ENCODE measurements around the gene MACROH2A2.

GRCh38 chr10:70096016-70096704 lies 43.5 kb downstream of the MACROH2A2 start:
- TF ChIP-seq, protein P1, sequence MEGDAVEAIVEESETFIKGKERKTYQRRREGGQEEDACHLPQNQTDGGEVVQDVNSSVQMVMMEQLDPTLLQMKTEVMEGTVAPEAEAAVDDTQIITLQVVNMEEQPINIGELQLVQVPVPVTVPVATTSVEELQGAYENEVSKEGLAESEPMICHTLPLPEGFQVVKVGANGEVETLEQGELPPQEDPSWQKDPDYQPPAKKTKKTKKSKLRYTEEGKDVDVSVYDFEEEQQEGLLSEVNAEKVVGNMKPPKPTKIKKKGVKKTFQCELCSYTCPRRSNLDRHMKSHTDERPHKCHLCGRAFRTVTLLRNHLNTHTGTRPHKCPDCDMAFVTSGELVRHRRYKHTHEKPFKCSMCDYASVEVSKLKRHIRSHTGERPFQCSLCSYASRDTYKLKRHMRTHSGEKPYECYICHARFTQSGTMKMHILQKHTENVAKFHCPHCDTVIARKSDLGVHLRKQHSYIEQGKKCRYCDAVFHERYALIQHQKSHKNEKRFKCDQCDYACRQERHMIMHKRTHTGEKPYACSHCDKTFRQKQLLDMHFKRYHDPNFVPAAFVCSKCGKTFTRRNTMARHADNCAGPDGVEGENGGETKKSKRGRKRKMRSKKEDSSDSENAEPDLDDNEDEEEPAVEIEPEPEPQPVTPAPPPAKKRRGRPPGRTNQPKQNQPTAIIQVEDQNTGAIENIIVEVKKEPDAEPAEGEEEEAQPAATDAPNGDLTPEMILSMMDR (IDR thresholded peaks at IDR 0.05; ENCODE audit: insufficient read depth, low read depth, low read length), result no peak
- TF ChIP-seq EZH2 (IDR thresholded peaks at IDR 0.05; ENCODE audit: insufficient read depth, low read length), result no peak

Data from astrocyte (in vitro differentiated cells and primary cell).